ENCODE measurements around the gene ELP2.

The ELP2 gene

DNA sequence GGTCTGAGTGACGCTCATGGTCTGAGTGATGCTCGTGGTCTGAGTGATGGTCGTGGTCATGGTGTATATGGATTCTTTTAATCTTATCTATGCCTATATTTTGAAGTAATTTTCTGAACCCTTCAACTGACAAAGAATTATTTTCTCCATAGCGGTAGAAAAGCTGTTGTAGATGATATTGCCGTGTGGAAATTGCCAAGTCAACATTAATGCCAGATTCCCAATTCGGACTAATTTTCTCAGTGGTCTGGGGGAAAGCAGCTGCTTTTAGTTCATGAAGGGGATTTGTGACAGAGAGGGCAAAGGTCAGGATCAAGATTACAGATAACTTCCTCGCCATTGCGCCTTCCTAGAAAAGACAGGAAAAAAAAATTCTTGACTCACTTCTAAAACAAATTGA lies 3.0 kb upstream of the ELP2 start:
- no peak for DNase-seq (ENCODE audit: low spot score)

DNA sequence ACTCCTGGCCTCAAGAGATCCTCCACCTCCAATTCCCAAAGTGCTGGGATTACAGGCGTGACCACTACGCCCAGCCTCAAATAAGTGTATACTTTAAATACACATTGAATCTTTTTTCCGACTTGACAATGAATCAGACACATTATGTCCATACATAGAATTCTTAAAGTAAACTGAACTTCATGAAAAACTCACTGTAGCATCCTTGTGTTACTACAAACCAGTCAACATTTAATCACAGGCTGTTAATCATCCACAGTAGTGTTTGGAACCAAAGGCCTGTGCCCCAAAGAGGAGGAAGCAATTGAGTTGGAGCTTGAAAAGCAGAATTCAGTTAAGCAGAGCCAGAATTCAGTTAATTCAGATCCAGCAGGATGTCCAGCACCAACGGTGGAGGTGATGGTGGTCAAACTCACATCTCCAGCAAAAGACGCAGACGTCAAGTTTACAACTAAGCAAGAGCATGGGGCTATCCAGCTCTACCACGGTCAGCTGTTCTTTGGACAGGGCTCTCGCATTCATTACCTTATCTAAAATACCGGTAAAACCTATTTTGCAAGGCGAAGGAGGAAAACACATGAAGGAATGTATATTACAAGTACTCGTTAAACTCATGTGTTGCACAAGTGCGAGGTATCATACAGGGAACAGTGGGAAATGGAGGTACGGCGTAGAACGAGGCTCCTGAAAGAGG lies 1.7 kb upstream of the ELP2 start:
- no peak for DNase-seq (ENCODE audit: low spot score)

DNA sequence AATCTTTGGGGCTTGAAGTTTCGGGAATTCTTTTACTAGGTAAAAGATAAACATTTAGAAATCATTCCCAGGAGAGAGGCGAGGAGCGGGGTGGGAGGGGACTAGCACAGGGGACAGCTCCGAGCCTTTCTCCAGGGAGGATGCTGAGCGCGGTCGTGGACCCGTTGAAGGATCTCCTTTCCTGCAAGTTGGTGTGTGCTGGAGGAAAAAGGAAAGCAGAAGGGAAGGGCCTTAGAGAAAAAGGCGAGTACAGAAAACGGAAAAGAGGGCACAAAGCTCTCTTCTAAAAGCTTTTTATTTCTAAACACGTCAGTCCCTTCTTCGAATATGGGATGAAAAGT lies 1.2 kb upstream of the ELP2 start:
- DNase-seq (ENCODE audit: low spot score): peak; percentile 8

DNA sequence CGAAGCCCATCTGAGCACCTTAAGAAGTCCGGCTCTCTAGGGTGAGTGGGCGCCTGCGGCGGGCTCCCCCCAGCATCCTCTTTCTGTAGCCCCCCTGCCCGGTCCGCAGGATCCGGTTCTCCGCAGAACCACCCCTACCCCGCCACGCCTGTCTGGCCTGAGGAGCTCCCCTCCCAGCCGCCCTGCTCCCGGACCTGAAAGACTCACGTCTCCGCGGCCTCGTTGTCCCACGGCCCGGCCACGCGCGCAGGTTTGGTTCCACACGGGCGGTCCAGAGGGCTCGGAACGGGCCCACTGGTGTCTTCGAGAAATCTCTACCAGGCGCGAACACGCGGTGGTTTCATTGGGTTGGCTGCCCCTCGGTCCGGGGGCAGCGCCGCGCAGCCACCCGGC lies 796 bp upstream of the ELP2 start:
- DNase-seq (ENCODE audit: low spot score): no peak

DNA sequence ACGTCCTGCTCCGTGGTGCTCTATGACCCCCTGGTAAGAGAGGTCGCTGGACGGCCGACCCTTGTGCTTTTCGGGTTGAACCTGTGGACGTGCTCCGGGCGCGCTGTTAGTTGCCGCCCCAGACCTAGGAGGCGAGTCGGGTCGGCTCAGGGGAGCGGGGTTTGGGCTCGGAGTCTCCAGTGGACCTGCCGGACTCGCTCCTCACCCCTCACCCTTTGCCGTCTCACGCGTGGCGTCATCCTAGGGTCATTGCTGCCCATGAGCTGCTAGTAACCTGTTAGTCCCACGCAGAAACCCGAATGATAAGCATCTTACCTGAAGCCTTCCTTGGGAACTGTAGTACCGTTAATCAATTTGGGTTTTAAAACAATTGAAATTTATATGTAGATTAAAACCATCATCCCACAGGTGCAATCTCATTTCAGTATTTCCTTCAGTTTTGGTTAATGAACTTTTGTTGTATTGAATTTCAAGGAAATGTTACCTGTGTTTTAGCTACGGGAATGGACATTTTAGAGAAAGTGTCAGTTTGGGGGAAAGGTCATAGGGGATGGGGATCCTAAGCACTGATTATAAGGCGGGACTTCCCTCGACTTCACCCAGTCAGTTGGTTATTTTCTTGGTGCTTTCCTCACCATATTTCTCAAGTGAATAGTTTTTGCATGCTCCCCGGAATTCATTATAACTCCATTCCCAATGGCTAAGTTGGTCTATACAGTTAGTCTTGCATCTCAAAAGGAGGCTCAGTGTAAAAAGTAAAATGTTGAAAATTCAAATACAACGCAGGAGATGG lies 536 bp downstream of the ELP2 start:
- DNase-seq (ENCODE audit: low spot score): no peak

DNA sequence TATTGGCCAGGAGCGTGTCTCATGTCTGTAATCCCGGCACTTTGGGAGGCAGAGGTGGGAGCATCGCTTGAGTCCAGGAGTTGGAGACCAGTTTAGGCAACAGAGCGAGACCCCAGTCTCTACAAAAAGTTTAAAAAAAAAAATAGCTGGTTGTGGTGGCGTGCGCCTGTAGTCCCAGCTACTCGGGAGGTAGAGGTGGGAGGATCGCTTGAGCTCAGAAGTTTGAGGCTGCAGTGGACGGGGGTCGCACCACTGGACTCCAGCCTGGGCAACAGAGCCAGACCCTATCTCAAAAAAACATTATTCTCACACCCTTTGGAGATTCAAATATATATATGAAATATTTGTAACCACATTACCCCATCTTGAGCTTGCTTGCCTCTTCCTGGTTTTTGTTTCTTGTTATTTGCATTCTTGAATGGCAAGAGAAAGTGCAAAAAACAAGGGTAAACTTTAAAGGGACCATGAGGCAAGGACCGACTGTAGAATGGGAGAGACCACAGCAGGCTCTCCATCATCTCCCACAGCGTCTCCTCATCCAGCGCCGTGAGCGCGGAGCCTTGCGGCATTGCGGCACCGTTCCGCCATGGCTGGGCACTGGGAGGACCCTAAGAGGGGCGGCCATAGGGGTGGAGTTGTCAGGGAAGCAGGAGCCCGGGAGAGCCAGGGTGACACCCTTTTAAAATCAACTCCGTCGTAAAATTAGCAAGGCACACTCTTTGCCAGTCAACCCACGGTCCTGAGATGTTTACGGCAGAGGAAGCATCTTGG lies 1.4 kb downstream of the ELP2 start:
- DNase-seq (ENCODE audit: low spot score): no peak

DNA sequence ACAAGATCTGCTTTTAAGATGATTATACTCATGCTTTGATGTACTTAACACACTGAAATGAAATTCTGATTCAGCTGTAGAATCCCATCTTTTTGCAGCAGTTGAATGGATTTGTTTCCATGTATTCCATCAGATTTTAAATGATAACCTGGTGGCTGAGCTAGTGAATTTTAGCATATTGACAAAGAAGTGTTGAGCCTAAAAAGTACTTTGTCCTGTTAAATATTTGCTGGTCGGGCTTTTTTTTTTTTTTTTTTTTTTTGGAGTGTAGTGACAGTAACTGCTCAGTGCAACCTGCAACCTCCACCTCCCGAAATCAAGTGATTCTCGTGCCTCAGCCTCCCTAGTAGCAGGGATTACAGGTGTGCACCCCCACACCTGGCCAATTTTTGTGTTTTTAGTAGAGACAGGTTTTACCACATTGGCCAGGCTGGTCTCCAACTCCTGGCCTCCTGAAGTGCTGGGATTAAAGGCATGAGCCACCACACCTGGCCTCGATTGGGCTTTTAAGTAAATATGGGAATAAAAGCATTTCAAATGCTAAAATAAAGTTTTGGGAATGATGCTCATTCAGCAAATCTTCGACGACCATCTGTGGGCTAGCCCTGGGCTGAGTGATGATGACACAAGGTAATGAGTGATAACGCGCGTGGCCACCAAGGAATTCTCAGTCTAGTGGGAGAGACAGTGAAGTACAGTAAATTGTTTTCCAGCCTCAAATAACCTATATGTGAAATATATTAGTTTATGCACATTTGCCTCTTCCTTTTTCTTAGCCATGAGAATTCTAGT lies 2.2 kb downstream of the ELP2 start:
- no peak for DNase-seq (ENCODE audit: low spot score)

DNA sequence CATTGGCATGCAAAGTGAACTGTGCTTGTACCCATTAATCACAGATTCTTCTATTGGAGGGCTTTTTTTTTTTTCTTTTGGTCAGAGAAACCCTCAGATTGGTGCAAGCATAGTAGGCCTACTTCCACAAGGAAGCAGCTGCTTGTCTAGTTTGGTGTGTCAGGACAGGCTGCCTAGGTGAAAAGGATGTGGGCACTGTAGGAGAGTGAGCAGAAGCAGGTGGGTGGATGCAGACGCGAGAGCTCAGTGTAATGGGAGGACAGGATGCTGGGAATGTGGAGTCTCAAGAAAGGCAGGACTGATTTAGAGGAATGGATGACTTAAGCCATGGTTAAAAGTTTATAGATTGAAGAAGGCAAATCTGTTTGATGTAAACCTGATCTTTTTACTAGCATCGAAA lies 3.1 kb downstream of the ELP2 start:
- DNase-seq (ENCODE audit: low spot score): no peak

DNA sequence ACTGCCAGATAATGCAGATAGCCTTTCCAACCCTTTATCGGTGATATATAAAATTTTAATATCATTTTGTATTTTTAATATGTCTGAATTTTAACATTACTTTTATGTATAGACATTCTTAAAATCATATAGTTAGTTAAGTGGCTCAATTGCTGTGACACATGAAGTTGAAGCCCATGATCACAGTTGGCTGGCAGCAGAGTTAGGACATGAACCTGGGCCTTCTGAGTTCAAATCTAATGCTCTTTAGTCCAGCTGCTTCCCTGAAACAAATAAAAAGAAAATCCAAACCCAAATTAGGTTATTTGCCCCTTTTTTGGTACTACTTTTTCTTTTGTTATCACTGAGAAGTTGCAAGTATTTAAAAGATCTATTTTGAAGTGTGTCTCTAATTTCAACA lies 5.6 kb downstream of the ELP2 start:
- no peak for DNase-seq (ENCODE audit: low spot score)

DNA sequence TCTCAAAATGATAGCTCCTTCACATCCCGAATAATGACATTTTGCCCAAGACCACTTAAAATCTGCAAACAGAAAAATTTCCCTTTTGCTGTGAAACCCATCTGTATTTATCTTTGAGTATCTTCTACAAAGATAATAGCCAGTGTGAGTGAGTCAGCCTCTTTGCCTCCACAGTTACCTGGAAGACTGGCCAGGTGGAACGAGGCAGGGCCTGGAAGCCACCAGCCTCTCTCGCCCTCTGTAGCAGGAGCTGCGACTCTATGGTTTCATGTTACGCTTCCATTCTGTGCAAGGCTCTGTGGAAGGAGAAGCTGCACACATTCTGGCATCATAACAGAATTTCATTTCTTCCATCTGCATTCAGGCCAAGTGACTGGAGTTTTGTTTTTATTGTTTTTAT lies 9.5 kb downstream of the ELP2 start:
- DNase-seq (ENCODE audit: low spot score): no peak

DNA sequence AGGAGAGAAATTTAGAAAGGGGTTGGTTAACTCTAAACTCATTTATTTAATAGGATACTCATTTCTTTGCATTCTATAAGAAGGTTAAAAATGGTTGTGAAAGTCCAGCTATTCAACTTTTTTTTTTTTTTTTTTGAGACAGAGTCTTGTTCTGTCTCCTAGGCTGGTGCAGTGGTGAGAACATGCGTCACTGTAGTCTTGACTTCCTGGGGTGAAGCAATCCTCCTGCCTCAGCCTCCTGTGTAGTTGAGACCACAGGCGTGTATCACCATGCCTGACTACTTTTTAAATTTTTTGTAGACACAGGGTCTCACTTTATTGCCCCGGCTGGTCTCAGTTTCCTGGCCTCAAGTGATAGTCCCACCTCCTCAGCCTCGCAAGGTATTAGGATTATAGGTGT lies 11.9 kb downstream of the ELP2 start:
- DNase-seq (ENCODE audit: low spot score): no peak

DNA sequence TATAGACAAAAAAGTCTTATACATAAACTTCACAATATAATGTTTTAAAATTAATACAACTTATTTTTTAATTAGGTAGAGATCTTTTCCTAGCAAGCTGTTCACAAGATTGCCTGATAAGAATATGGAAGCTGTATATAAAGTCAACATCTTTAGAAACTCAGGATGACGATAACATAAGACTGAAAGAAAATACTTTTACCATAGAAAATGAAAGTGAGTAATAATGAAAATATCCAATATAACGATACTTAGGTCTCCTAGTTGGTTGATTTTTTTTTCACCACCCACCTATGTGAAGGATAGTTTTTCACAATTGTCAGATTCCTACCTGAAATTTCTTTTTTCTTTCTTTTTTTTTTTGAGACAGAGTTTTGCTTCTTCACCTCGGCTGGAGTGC lies 13.1 kb downstream of the ELP2 start:
- DNase-seq (ENCODE audit: low spot score): no peak

DNA sequence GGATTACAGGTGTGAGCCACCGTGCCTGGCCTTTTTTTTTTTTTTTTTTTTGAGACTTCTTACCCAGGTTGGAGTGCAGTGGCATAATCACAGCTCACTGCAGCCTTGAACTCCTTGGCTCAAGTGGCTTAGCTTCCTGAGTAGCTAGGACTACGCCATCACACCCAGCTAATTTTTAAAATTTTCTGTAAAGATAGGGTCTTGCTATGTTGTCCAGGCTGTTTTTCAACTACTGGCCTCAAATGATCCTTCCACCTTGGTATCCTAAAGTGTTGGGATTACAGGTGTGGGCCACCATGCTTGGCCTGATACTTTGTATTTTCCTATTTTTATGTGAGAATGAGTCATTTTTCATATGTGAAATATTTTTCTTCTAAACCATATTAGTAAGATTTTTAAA lies 13.7 kb downstream of the ELP2 start:
- no peak for DNase-seq (ENCODE audit: low spot score)

DNA sequence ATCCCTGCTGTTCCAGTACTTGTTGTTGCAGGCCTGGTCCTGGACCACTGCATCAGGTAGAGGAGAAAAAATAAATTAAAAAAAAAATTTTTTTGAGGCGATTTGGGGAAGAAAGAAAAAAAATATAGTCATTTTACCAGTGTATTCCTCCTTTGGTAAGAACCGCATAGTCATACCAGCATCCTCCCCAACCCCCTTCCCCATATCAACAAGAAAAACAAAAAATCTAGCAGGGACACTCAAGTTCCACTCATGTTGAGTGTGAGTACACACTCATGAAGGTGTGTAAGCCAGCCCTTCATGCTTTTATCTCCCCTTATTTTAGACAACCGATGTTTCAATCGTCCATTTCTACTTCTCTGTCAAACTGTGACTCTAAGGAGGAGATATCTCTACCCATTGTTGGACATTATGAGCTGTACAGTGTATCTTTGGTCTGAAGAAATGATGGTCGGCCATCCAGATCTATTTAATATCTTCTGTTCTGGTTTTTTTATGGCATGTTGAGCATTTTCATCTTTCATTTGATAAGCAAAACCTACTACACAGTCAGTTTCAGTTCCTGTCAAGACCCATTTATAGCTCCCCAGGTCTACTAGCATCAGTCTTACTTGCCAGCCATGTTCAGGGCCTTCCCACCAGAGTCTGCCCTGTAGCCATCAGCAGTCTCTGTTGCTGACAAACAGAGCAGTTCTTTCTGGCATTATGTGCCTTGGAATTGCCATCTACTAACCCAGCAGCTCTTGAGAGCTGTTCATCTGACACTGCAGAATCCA lies 20.0 kb downstream of the ELP2 start:
- no peak for DNase-seq (ENCODE audit: low spot score)

DNA sequence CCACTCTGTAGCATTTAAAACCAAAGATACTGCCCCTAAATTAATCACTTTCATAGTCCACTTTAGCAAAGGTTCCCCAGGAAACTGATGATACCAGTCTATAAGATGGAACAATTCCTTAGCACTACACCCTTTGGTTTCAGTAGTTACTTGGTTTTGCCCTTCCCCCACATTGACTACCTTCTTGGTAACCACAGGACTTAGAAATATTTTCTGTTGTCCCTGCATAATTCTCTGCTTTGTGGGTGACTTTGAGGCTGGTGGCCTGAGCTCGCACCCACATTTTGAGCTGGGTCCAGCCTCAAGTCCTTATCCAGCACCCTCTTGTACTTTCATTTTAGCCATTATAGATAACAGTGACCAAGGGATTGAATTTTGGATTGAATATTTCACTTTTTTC lies 23.1 kb downstream of the ELP2 start:
- no peak for DNase-seq (ENCODE audit: low spot score)

DNA sequence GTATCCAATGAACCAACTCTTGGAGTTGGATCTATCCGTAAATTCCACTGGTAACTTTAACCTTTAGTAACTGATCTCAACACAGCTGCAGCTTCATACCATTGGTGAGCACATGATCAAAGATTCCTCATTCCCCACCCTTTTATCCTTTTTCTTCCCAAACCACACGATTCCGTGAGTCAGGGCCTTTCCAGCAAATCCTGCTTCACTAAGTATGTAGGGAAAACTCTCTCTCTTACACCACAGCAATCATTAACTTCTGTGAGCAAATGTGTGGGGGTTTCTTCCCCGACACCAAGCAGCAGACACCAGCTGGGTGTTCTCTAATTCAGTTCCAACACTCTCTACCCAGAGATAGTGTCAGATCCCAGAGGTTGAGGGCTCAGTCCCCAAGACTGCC lies 23.5 kb downstream of the ELP2 start:
- peak; percentile 4 for DNase-seq (ENCODE audit: low spot score)

DNA sequence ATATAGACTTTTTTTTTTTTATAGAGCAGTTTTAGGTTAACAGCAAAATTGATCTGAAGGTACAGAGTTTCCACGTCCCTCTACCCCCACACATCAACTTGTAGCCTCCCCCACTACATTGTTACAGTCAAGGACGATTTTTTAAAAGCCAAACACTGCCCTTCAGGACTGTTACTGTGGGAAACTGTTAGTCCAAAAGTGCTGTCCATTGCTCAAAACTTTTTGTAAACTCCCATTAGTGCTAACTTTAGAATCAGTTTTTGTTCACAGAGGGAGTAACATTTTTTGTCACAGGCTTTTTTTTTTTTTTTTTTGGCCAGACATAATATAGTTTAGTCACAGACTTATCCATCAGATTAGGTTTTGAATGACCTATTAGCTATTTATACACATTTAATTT lies 24.1 kb downstream of the ELP2 start:
- DNase-seq (ENCODE audit: low spot score): no peak

DNA sequence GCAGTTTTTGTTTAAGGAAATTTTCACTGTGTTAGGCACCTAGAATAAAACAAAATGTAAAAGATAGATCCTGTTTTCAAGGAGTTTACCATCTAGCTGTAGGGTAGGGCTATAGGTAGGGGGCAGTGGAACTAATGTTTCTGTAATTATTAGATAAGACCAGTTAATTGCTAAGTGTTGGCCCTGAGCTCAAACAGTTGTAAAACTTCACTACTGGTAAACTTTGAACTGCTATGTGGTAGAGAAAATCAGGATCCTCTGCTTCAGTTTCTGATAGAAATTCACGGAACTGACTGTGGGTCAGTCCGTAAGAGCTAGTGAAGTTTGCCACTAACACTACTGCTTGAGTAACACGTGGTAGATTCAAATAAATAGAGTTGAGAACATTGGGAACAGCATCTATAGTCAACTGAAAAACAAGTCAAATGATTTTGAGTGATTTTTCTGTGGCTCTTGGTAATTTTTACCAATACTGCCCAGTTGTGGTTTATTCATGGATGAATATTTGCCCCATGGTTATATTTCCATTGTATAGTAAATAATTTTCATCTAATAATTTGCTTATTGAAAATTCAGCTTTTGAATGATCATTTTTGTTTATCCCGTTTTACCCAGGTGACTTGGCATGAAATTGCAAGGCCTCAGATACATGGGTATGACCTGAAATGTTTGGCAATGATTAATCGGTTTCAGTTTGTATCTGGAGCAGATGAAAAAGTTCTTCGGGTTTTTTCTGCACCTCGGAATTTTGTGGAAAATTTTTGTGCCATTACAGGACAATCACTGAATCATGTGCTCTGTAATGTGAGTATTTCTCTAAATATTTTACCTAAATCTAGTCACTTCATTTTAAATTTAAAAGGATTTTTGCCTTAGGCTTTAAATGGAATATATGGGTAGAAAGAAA lies 26.4 kb downstream of the ELP2 start:
- DNase-seq (ENCODE audit: low spot score): no peak

DNA sequence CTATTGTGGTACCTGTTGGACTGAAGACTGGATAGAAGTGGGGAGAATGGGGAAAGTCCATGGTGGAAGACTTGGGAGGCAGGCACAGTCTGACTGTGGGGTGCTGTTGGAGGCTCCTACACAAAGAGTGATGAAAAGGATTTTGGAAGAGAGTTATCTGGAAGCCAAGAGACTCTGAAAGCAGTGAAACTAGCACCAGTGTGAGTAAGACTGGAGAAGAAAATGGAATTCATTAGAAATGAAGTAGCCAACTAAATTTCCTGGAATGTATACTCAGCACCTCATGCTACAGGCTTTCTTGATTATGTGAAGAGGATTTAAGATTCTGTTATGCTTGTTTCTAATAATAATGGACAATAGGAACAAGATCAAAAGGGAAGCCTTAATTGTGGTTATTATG lies 27.7 kb downstream of the ELP2 start:
- DNase-seq (ENCODE audit: low spot score): no peak

DNA sequence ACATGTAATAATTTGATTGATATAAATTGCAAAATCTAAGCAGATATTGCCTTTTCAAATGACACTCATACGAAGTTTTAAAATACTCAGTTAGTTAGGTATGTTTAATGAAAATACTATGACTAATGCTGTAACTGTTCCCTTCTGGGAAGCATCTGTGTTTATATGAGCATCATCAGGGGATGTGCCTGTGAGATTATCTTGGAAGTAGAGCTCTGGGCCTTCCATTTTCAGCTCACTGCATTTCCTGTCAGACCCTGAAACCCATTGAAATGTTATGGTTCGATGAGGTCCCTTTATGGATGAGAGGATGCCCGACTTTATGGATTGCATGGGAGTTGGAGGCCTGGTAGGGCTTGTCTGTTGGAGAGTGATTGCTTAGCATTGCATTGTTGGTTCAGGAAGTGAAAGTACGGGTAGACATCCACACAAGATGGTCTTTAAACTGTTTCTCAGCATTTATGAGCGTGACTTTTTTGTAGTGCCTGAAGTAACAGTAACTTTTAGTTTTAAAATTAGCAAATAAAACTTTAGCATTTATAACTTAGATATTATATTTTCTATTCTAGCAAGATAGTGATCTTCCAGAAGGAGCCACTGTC lies 28.7 kb downstream of the ELP2 start:
- DNase-seq (ENCODE audit: low spot score): no peak

Measured in SW480 (cell line).